ENCODE results near the gene SRMS. TPM values are rescaled to one million over a fixed set of nuclear protein-coding genes. Genes with fewer than 3 reads are reported as not detected.

The SRMS gene
- total and polyA plus RNA-seq, 2 donors (not counting 1 experiment from before 2014, with no cell fraction given): 0.17 to 0.54 TPM

GRCh38 chr20:63592661-63593060, 45.1 kb upstream of the SRMS start:
- H4K20me1 ChIP-seq (ENCODE audit: control insufficient read depth, insufficient read depth, low read length, poor library complexity, severe bottlenecking): no peaks in the 10 kb centered on the region
- H3K4me3 ChIP-seq (ENCODE audit: control extremely low read depth in 1 of 5, extremely low read depth in 1 of 5, insufficient read depth in 1 of 5, low read depth in 2 of 5, low read length in 4 of 5): no peak overlapping the region
- peaks cover 2 to 6% of the 10 kb centered on the region in 2 donors for H3K4me1 ChIP-seq (ENCODE audit: control insufficient read depth in 2 of 2, insufficient read depth in 2 of 2, low read length in 2 of 2)
- no peak overlapping the region for H2AFZ ChIP-seq (ENCODE audit: insufficient read depth, low read depth, low read length, poor library complexity, severe bottlenecking)
- POLR2A ChIA-PET: no interaction called here
- H3K36me3 ChIP-seq (replicated peaks in 1 of 2; ENCODE audit: control extremely low read depth in 1 of 2, control insufficient read depth in 1 of 2, extremely low read depth in 1 of 2, insufficient read depth in 2 of 2, low read length in 1 of 2): peaks cover 0 to 57% of the 10 kb centered on the region in 2 experiments
- H3K9ac ChIP-seq (ENCODE audit: low read length): no peak overlapping the region
- Mint-ChIP-seq H3K27ac (no peak overlapping the region), H3K4me3 (no peak overlapping the region), H3K4me1 (peaks cover 2% of the 10 kb centered on the region), H3K9me3 (ENCODE audit: insufficient read depth) (no peaks in the 10 kb centered on the region), H3K27me3 (no peaks in the 10 kb centered on the region)
- WGBS (ENCODE audit: insufficient coverage): 98% methylated on average over 13 of the region's 13 CpGs
- H3K9me3 ChIP-seq (ENCODE audit: control extremely low read depth in 1 of 3, control insufficient read depth in 2 of 3, insufficient read depth in 1 of 3, low read length in 2 of 3): no peaks in the 10 kb centered on the region
- ATAC-seq (ENCODE audit: low read depth) (no peak), DNase-seq (no peak)
- intact Hi-C loops (cut with micrococcal nuclease): no loop called here
- CTCF ChIA-PET: no interaction called here
- TF ChIP-seq CTCF (IDR thresholded peaks at IDR 0.05) (no peak), EZH2 (IDR thresholded peaks at IDR 0.05; ENCODE audit: borderline replicate concordance, insufficient read depth, low read depth, low read length, poor library complexity, severe bottlenecking) (no peak)
- H3K4me2 ChIP-seq (replicated peaks; ENCODE audit: low read depth, low read length, poor library complexity, severe bottlenecking): no peak overlapping the region
- no peaks in the 10 kb centered on the region for H3K27me3 ChIP-seq (replicated peaks in 1 of 4; ENCODE audit: control extremely low read depth in 1 of 4, control insufficient read depth in 3 of 4, insufficient read depth in 4 of 4, low read length in 3 of 4)
- H3K79me2 ChIP-seq (ENCODE audit: control insufficient read depth, insufficient read depth, low read length): peaks cover 6% of the 10 kb centered on the region
- H3K27ac ChIP-seq (ENCODE audit: low read length in 2 of 2): no peak overlapping the region

- Histone ChIP-seq H3K36me3 (replicated peaks in 1 of 2; ENCODE audit: control extremely low read depth in 1 of 2, control insufficient read depth in 1 of 2, extremely low read depth in 1 of 2, insufficient read depth in 2 of 2, low read length in 1 of 2) (peaks cover 0 to 56% of the 10 kb centered on the region in 2 experiments), H3K4me1 (ENCODE audit: control insufficient read depth in 2 of 2, insufficient read depth in 2 of 2, low read length in 2 of 2) (peaks cover 3 to 8% of the 10 kb centered on the region in 2 donors), H3K27me3 (replicated peaks in 1 of 4; ENCODE audit: control extremely low read depth in 1 of 4, control insufficient read depth in 3 of 4, insufficient read depth in 4 of 4, low read length in 3 of 4) (no peaks in the 10 kb centered on the region), H3K4me3 (ENCODE audit: control extremely low read depth in 1 of 5, extremely low read depth in 1 of 5, insufficient read depth in 1 of 5, low read depth in 2 of 5, low read length in 4 of 5) (no peak overlapping the region), H3K27ac (ENCODE audit: low read length in 2 of 2) (no peak overlapping the region), H3K4me2 (replicated peaks; ENCODE audit: low read depth, low read length, poor library complexity, severe bottlenecking) (no peak overlapping the region), H3K9ac (ENCODE audit: low read length) (no peak overlapping the region), H3K9me3 (ENCODE audit: control extremely low read depth in 1 of 3, control insufficient read depth in 2 of 3, insufficient read depth in 1 of 3, low read length in 2 of 3) (no peaks in the 10 kb centered on the region), H3K79me2 (ENCODE audit: control insufficient read depth, insufficient read depth, low read length) (peaks cover 6% of the 10 kb centered on the region), H2AFZ (ENCODE audit: insufficient read depth, low read depth, low read length, poor library complexity, severe bottlenecking) (no peak overlapping the region), H4K20me1 (ENCODE audit: control insufficient read depth, insufficient read depth, low read length, poor library complexity, severe bottlenecking) (no peaks in the 10 kb centered on the region)
- 96% methylated on average over 28 of the region's 28 CpGs for WGBS (ENCODE audit: insufficient coverage)
- ChIA-PET POLR2A (no interaction called here), CTCF (interaction anchor here (1.0 kb wide), 1 partner anchor 10 kb away, joined by 3 read pairs; no protein-coding TSS in a partner anchor)
- no peaks in the 10 kb centered on the region for H3K9me3 Mint-ChIP-seq (ENCODE audit: insufficient read depth)
- no peak overlapping the region for H3K4me3 Mint-ChIP-seq
- intact Hi-C loops (cut with micrococcal nuclease): no loop called here
- no peak for ATAC-seq (ENCODE audit: low read depth)
- no peaks in the 10 kb centered on the region for H3K27me3 Mint-ChIP-seq
- TF ChIP-seq CTCF (IDR thresholded peaks at IDR 0.05): no peak
- no peak for TF ChIP-seq EZH2 (IDR thresholded peaks at IDR 0.05; ENCODE audit: borderline replicate concordance, insufficient read depth, low read depth, low read length, poor library complexity, severe bottlenecking)
- no peak overlapping the region for H3K27ac Mint-ChIP-seq
- DNase-seq: no peak
- H3K4me1 Mint-ChIP-seq: peaks cover 2% of the 10 kb centered on the region
Measured at GRCh38 chr20:63591786-63592355, 44.3 kb upstream of the SRMS start.
